H1 (cell line): Measurements from ENCODE around the gene VAMP2. TPM values are rescaled to one million over a fixed set of nuclear protein-coding genes. Genes with fewer than 3 reads are reported as not detected.

Source experiments
- CTCF ChIA-PET: fragments of 300-600 bp; sonication (Branson Sonifier 250); formaldehyde crosslinking; loops from one replicate; lab custom pipeline; 2021; ENCODE audit not compliant: partially characterized antibody; lab: Charles Lee
- POLR2A ChIA-PET: fragments of 300-600 bp; sonication (Branson Sonifier 250); formaldehyde crosslinking; loops from one replicate; lab custom pipeline; 2021; ENCODE audit warnings: inconsistent platforms; ENCODE audit not compliant: partially characterized antibody; lab: Charles Lee
- DNase-seq, 2 experiments: peaks; one replicate each; pipeline versions ENCODE4 v3.0.0 to v3.0.0-alpha.2; 2010 to 2022; ENCODE audit warnings: low spot score in 2 of 2, low read depth in 1 of 2, mixed read lengths in 1 of 2
- FAIRE-seq: peaks from 2 replicates; lab custom pipeline; 2011; peaks lifted over from hg19 to GRCh38; lab: Jason Lieb, UNC
- H2AFZ ChIP-seq: 2 replicates; pipeline ENCODE4 v1.8.1; 2012; ENCODE audit warnings: low read length, inconsistent platforms
- H2AK5ac ChIP-seq: 2 replicates; pipeline ENCODE4 v1.6.1; 2013; ENCODE audit warnings: low read depth, low read length
- H2BK120ac ChIP-seq: replicated peaks from 2 replicates; pipeline ENCODE3; 2013; ENCODE audit warnings: low read depth, low read length, inconsistent platforms
- H2BK12ac ChIP-seq: 2 replicates; pipeline ENCODE4 v1.6.1; 2013; ENCODE audit warnings: low read depth, low read length
- H2BK15ac ChIP-seq: 2 replicates; pipeline ENCODE4 v1.6.1; 2013; ENCODE audit warnings: low read length
- H2BK20ac ChIP-seq: 2 replicates; pipeline ENCODE4 v1.6.1; 2013; ENCODE audit warnings: low read length
- H2BK5ac ChIP-seq: 2 replicates; pipeline ENCODE4 v1.6.1; 2013; ENCODE audit warnings: low read depth, low read length
- H3K14ac ChIP-seq: 2 replicates; pipeline ENCODE4 v1.6.1; 2013; ENCODE audit warnings: inconsistent platforms; ENCODE audit not compliant: insufficient read length
- H3K18ac ChIP-seq: 2 replicates; pipeline ENCODE4 v1.6.1; 2013; ENCODE audit warnings: low read length; ENCODE audit errors: extremely low read depth
- H3K23ac ChIP-seq: 2 replicates; pipeline ENCODE4 v1.6.1; 2013; ENCODE audit warnings: inconsistent platforms; ENCODE audit not compliant: insufficient read length
- H3K23me2 ChIP-seq: 2 replicates; pipeline ENCODE4 v1.6.1; 2013; ENCODE audit warnings: low read depth, low read length
- H3K27ac ChIP-seq: 2 replicates; pipeline ENCODE4 v1.6.1; 2011; ENCODE audit warnings: low read depth, low read length, inconsistent platforms
- H3K27me3 ChIP-seq, 4 experiments: replicated peaks in 1 of 4; 1 replicate in 1 of 4; 2 replicates in 3 of 4; pipeline versions ENCODE4 v1.6.1 to v1.8.1; 2011 to 2013; ENCODE audit warnings: low read length in 3 of 4, mild to moderate bottlenecking in 3 of 4, inconsistent platforms in 2 of 4, mixed read lengths in 2 of 4, moderate library complexity in 1 of 4; ENCODE audit not compliant: control insufficient read depth in 3 of 4, insufficient read depth in 3 of 4; ENCODE audit errors: extremely low read depth in 1 of 4
- H3K36me3 ChIP-seq, 4 experiments: 2 replicates each; pipeline versions ENCODE4 v1.6.1 to v1.8.1; 2011 to 2013; ENCODE audit warnings: mild to moderate bottlenecking in 4 of 4, low read length in 3 of 4, moderate library complexity in 2 of 4, control low read depth in 1 of 4, inconsistent platforms in 1 of 4; ENCODE audit not compliant: insufficient read depth in 4 of 4, control insufficient read depth in 2 of 4
- H3K4ac ChIP-seq: replicated peaks from 2 replicates; pipeline ENCODE3; 2013; ENCODE audit warnings: low read length, low read depth, mixed read lengths, inconsistent platforms; ENCODE audit not compliant: insufficient read length
- H3K4me1 ChIP-seq, 4 experiments: replicated peaks in 1 of 4; 1 replicate in 1 of 4; 2 replicates in 3 of 4; pipeline versions ENCODE4 v1.6.1 to v1.8.1; 2011 to 2013; ENCODE audit warnings: low read length in 3 of 4, inconsistent platforms in 2 of 4, mixed read lengths in 1 of 4; ENCODE audit not compliant: insufficient read depth in 4 of 4, control insufficient read depth in 3 of 4
- H3K4me2 ChIP-seq, 2 experiments: 2 replicates each; pipeline versions ENCODE4 v1.6.1 to v1.8.1; 2011 to 2013; ENCODE audit warnings: low read depth in 2 of 2, low read length in 2 of 2, control low read depth in 1 of 2, inconsistent platforms in 1 of 2, mild to moderate bottlenecking in 1 of 2; ENCODE audit not compliant: insufficient read depth in 1 of 2
- H3K4me3 ChIP-seq, 4 experiments: fragments of 200-600, 300-600 bp in 1 of 4; sonication (generic), shearing (Covaris generic), sonication (Bioruptor Twin) in 1 of 4; 2 replicates each; pipeline versions ENCODE4 v1.5.1 to v1.8.1; 2011 to 2016; ENCODE audit warnings: low read length in 4 of 4, low read depth in 3 of 4, control low read depth in 2 of 4, inconsistent platforms in 2 of 4, mild to moderate bottlenecking in 2 of 4, mixed read lengths in 1 of 4, moderate library complexity in 1 of 4; ENCODE audit not compliant: insufficient read depth in 2 of 4; ENCODE audit errors: extremely low read depth in 1 of 4
- H3K56ac ChIP-seq: replicated peaks from 2 replicates; pipeline ENCODE3; 2013; ENCODE audit warnings: low read depth, mild to moderate bottlenecking, mixed read lengths, low read length, inconsistent platforms; ENCODE audit not compliant: insufficient read length
- H3K79me1 ChIP-seq: 2 replicates; pipeline ENCODE4 v1.6.1; 2013; ENCODE audit warnings: low read depth, low read length, control low read depth
- H3K79me2 ChIP-seq, 2 experiments: 2 replicates each; pipeline versions ENCODE4 v1.6.1 to v1.8.1; 2012 to 2013; ENCODE audit warnings: low read length in 2 of 2, mild to moderate bottlenecking in 2 of 2, inconsistent platforms in 1 of 2; ENCODE audit not compliant: insufficient read depth in 2 of 2, control insufficient read depth in 1 of 2
- H3K9ac ChIP-seq, 4 experiments: replicated peaks in 1 of 4; 1 replicate in 1 of 4; 2 replicates in 3 of 4; pipeline versions ENCODE4 v1.6.1 to v1.8.1; 2011 to 2013; ENCODE audit warnings: low read depth in 3 of 4, low read length in 3 of 4, control low read depth in 2 of 4, mild to moderate bottlenecking in 2 of 4, moderate library complexity in 2 of 4, inconsistent platforms in 1 of 4; ENCODE audit errors: extremely low read depth in 1 of 4
- H3K9me3 ChIP-seq, 2 experiments: 2 replicates each; pipeline versions ENCODE4 v1.6.1 to v1.8.1; 2012 to 2013; ENCODE audit warnings: mild to moderate bottlenecking in 2 of 2, moderate library complexity in 2 of 2, control low read depth in 1 of 2, inconsistent platforms in 1 of 2, low read depth in 1 of 2, low read length in 1 of 2, mixed read lengths in 1 of 2; ENCODE audit not compliant: insufficient read depth in 2 of 2
- H4K20me1 ChIP-seq, 2 experiments: replicated peaks in 1 of 2; 2 replicates each; pipeline versions ENCODE3 to v1.8.1; 2011 to 2013; ENCODE audit warnings: inconsistent platforms in 2 of 2, low read length in 2 of 2, mild to moderate bottlenecking in 1 of 2; ENCODE audit not compliant: insufficient read depth in 2 of 2, control insufficient read depth in 1 of 2
- H4K5ac ChIP-seq: 2 replicates; pipeline ENCODE4 v1.6.1; 2013; ENCODE audit warnings: low read length, low read depth, mixed read lengths, inconsistent platforms; ENCODE audit not compliant: insufficient read length
- H4K8ac ChIP-seq: 2 replicates; pipeline ENCODE4 v1.8.0; 2013; ENCODE audit warnings: mild to moderate bottlenecking, moderate library complexity, low read length, inconsistent platforms; ENCODE audit not compliant: insufficient read depth; ENCODE audit errors: extremely low read depth
- H4K91ac ChIP-seq: replicated peaks from 2 replicates; pipeline ENCODE3; 2013; ENCODE audit warnings: low read length, mixed read lengths, inconsistent platforms; ENCODE audit not compliant: insufficient read length
- CHD2 ChIP-seq: IDR thresholded peaks from 2 replicates; pipeline ENCODE4 v1.6.1; 2012; ENCODE audit warnings: low read length, improper control_type of control experiment
- TBP ChIP-seq: IDR thresholded peaks from 2 replicates; pipeline ENCODE4 v1.6.1; 2011; ENCODE audit warnings: low read depth, low read length, improper control_type of control experiment
- WGBS, 2 experiments: shearing (Covaris generic) in 1 of 2; methylation state at CpG; one replicate each; pipeline versions ENCODE4 v1.1.6 to v1.1.7; 2013 to 2015; ENCODE audit warnings: low lambda C conversion rate in 2 of 2, mixed read lengths in 2 of 2, inconsistent platforms in 1 of 2, low coverage in 1 of 2, missing lambda C conversion rate in 1 of 2; ENCODE audit not compliant: insufficient replicate concordance in 2 of 2, insufficient coverage in 1 of 2, insufficient read length in 1 of 2; ENCODE audit errors: extremely low coverage in 1 of 2, missing lambda C conversion rate in 1 of 2; 5-methylcytosine and 5-hydroxymethylcytosine counted together
- polyA plus RNA-seq, 7 experiments: library from polyadenylated mRNA; depleted of rRNA in 3 of 7; stranded (reverse) in 5 of 7; unstranded in 2 of 7; fragments of >200 nt in 5 of 7; fragments of 200-250 nt in 2 of 7; gene quantifications; 1 replicate in 5 of 7; 2 replicates in 1 of 7; 4 replicates in 1 of 7; pipeline versions ENCODE4 v1.2.1 to v1.2.3, GENCODE V29; 2011 to 2013; ENCODE audit warnings: missing spikeins in 2 of 7, mixed read lengths in 2 of 7
- total RNA-seq: library from RNA; stranded (reverse); fragmentation: NEBNext Ultra II Directional; extraction: Animal tissue kit (Norgen Biotek cat#: 25700); gene quantifications from 2 replicates; pipeline ENCODE4 v1.2.1, GENCODE V29; 2021
- TF ChIP-seq, protein P1 (sequence below), 3 experiments: IDR thresholded peaks; 1 replicate in 2 of 3; 2 replicates in 1 of 3; pipeline versions ENCODE4 v1.5.1 to v1.6.1; 2011; ENCODE audit warnings: low read length in 3 of 3, mild to moderate bottlenecking in 3 of 3, inconsistent platforms in 2 of 3, low read depth in 1 of 3, moderate library complexity in 1 of 3; ENCODE audit not compliant: insufficient read depth in 1 of 3; ENCODE audit errors: control extremely low read depth in 1 of 3

The VAMP2 gene
- total and polyA plus RNA-seq, 2 of the 8 experiments (the other 6 are each of a cell fraction or from before 2014, with no cell fraction given) = 19.3 to 20.5 TPM

- Histone ChIP-seq H2BK120ac (no peak overlapping the region), H3K27me3 (no peaks in the 10 kb centered on the region), H3K9me3 (no peaks in the 10 kb centered on the region), H3K9ac (no peak overlapping the region), H2BK20ac (no peak overlapping the region), H4K20me1 (peaks cover 2 to 24% of the 10 kb centered on the region in 2 experiments), H4K8ac (no peak overlapping the region; the same call in 1 of the 2 replicates), H2BK12ac (no peak overlapping the region), H3K36me3 (peaks cover 13 to 45% (median 30%) of the 10 kb centered on the region in 4 experiments; a peak in 7 of 8 replicates), H3K79me2 (peaks cover 0 to 5% of the 10 kb centered on the region in 2 experiments; a peak in 1 of 4 replicates), H4K91ac (no peak overlapping the region), H2BK15ac (no peak overlapping the region), H3K56ac (no peak overlapping the region), H2AK5ac (no peak overlapping the region), H3K18ac (no peak overlapping the region), H3K4me1 (peaks cover 5 to 18% (median 13%) of the 10 kb centered on the region in 4 experiments), H3K4ac (no peak overlapping the region), H2BK5ac (no peak overlapping the region), H4K5ac (no peak overlapping the region), H3K79me1 (peaks cover 7% of the 10 kb centered on the region; the same call in 1 of the 2 replicates), H3K27ac (no peak overlapping the region), H3K4me3 (no peak overlapping the region), H3K14ac (no peak overlapping the region), H3K23ac (no peak overlapping the region), H3K4me2 (no peak overlapping the region), H2AFZ (no peak overlapping the region), H3K23me2 (peaks cover 13% of the 10 kb centered on the region)
- TF ChIP-seq TBP (no peak), CHD2 (no peak)
- TF ChIP-seq, protein P1, sequence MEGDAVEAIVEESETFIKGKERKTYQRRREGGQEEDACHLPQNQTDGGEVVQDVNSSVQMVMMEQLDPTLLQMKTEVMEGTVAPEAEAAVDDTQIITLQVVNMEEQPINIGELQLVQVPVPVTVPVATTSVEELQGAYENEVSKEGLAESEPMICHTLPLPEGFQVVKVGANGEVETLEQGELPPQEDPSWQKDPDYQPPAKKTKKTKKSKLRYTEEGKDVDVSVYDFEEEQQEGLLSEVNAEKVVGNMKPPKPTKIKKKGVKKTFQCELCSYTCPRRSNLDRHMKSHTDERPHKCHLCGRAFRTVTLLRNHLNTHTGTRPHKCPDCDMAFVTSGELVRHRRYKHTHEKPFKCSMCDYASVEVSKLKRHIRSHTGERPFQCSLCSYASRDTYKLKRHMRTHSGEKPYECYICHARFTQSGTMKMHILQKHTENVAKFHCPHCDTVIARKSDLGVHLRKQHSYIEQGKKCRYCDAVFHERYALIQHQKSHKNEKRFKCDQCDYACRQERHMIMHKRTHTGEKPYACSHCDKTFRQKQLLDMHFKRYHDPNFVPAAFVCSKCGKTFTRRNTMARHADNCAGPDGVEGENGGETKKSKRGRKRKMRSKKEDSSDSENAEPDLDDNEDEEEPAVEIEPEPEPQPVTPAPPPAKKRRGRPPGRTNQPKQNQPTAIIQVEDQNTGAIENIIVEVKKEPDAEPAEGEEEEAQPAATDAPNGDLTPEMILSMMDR (IDR thresholded peaks at IDR 0.05; ENCODE audit: control extremely low read depth in 1 of 3, insufficient read depth in 1 of 3, low read depth in 1 of 3, low read length in 3 of 3) = no peak
- FAIRE-seq (no peak), DNase-seq (no peak)
- ChIA-PET CTCF (interaction anchor here (1.7 to 14.1 kb wide), 4 partner anchors 8 to 23 kb away, joined by 3 to 133 read pairs (median 9); partner anchors contain the start of gene VAMP2), POLR2A (interaction anchor here (2.3 to 6.4 kb wide), 3 partner anchors 10 to 24 kb away, joined by 10 to 62 read pairs (median 33); no protein-coding TSS in a partner anchor)
- 91% methylated on average over 29 of the region's 29 CpGs; no CpG with 5 or more reads in 1 of the 2 experiments for WGBS, 2 experiments
These were observed 13.1 kb downstream of the VAMP2 start for GRCh38 chr17:8149419-8150193.
